ENCODE data around the gene FAU.

FAU gene

GRCh38 chr11:65135633-65136145 is 13.8 kb upstream of the FAU start:
- DNase-seq (ENCODE audit: low read depth), result no peak

GRCh38 chr11:65134952-65135632 is 13.2 kb upstream of the FAU start:
- DNase-seq (ENCODE audit: low read depth), result peak; percentile 59

GRCh38 chr11:65134240-65134951 is 12.5 kb upstream of the FAU start, which contains the start of gene SYVN1:
Gene SYVN1, minus strand, starts transcription at chr11:65134519. Its CDS starts 918 bp downstream, at chr11:65133601.
- peak; percentile 90 for DNase-seq (ENCODE audit: low read depth)

GRCh38 chr11:65133724-65134123 is 11.8 kb upstream of the FAU start:
- DNase-seq (ENCODE audit: low read depth), result no peak

- no peak for DNase-seq (ENCODE audit: low read depth)
Observed at GRCh38 chr11:65132988-65133700, 11.2 kb upstream of the FAU start.

GRCh38 chr11:65132238-65132987 is 10.5 kb upstream of the FAU start:
- no peak for DNase-seq (ENCODE audit: low read depth)

- DNase-seq (ENCODE audit: low read depth), result no peak
Observed at GRCh38 chr11:65131895-65132237, 9.9 kb upstream of the FAU start.

- DNase-seq (ENCODE audit: low read depth), result no peak
Observed at GRCh38 chr11:65131417-65131776, 9.5 kb upstream of the FAU start.

GRCh38 chr11:65130631-65131416 is 8.9 kb upstream of the FAU start:
- no peak for DNase-seq (ENCODE audit: low read depth)

GRCh38 chr11:65129649-65130441 is 7.9 kb upstream of the FAU start:
- DNase-seq (ENCODE audit: low read depth), result no peak

GRCh38 chr11:65128182-65129145 is 6.5 kb upstream of the FAU start:
- DNase-seq (ENCODE audit: low read depth), result no peak

GRCh38 chr11:65127473-65128181 is 5.7 kb upstream of the FAU start:
- no peak for DNase-seq (ENCODE audit: low read depth)

- no peak for DNase-seq (ENCODE audit: low read depth)
Observed at GRCh38 chr11:65126624-65127274, 4.8 kb upstream of the FAU start.

GRCh38 chr11:65125197-65126056 is 3.5 kb upstream of the FAU start:
- DNase-seq (ENCODE audit: low read depth), result no peak

GRCh38 chr11:65124480-65125196 is 2.7 kb upstream of the FAU start:
- DNase-seq (ENCODE audit: low read depth), result no peak

- no peak for DNase-seq (ENCODE audit: low read depth)
Observed at GRCh38 chr11:65121447-65121864, 478 bp downstream of the FAU start.

- no peak for DNase-seq (ENCODE audit: low read depth)
Observed at GRCh38 chr11:65120831-65121230, 1.1 kb downstream of the FAU start.
